ENCODE results near the gene ST6GALNAC5.

The ST6GALNAC5 gene

DNA sequence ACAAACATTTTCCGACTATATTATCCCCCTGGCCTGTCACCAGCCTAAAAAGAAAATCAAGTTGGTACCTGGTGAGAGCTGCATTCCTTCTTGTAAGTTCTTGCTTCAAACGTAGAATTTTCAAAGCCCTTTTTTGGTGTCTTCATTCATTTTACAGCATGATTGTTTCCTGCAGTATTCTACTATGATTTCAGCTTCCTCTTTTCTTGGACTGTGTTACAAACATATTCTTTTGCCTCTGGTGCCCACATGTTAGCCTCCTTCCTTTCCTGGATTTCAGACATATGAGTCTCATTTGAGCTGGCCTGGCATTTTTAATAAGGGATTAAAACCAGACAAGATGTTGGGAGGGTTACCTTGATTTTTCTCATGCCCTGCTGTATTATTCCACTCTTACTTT is 209.5 kb downstream of the ST6GALNAC5 start:
- no peaks in the 10 kb centered on the region for H3K27me3 ChIP-seq (replicated peaks; ENCODE audit: insufficient read depth, low read length)
- no peak overlapping the region for H3K9ac ChIP-seq (ENCODE audit: low read length)
- DNase-seq: no peak
- H4K20me1 ChIP-seq (ENCODE audit: insufficient read depth, low read length): no peaks in the 10 kb centered on the region
- TF ChIP-seq EZH2phosphoT487 (IDR thresholded peaks at IDR 0.05; ENCODE audit: low read length) (no peak), CTCF (IDR thresholded peaks at IDR 0.05; ENCODE audit: low read length) (no peak), EZH2 (optimal IDR thresholded peaks at IDR 0.05; ENCODE audit: low read depth, low read length) (no peak)
- no peak overlapping the region for H3K27ac ChIP-seq (ENCODE audit: low read length)
- H3K9me3 ChIP-seq (replicated peaks; ENCODE audit: insufficient read depth, low read length): no peaks in the 10 kb centered on the region
- H3K4me1 ChIP-seq (ENCODE audit: low read length): no peaks in the 10 kb centered on the region
- H3K4me3 ChIP-seq (ENCODE audit: low read length): no peak overlapping the region
- H3K9me2 ChIP-seq (replicated peaks; ENCODE audit: insufficient read depth, low read length): no peaks in the 10 kb centered on the region
- H2AFZ ChIP-seq (ENCODE audit: low read length): no peak overlapping the region
- H3F3A ChIP-seq (ENCODE audit: insufficient read depth, low read length): no peaks in the 10 kb centered on the region
- no peak overlapping the region for H3K4me2 ChIP-seq (ENCODE audit: low read depth, low read length)
- no peaks in the 10 kb centered on the region for H3K79me2 ChIP-seq (ENCODE audit: low read length)
- no peaks in the 10 kb centered on the region for H3K36me3 ChIP-seq (replicated peaks; ENCODE audit: insufficient read depth, low read length)

DNA sequence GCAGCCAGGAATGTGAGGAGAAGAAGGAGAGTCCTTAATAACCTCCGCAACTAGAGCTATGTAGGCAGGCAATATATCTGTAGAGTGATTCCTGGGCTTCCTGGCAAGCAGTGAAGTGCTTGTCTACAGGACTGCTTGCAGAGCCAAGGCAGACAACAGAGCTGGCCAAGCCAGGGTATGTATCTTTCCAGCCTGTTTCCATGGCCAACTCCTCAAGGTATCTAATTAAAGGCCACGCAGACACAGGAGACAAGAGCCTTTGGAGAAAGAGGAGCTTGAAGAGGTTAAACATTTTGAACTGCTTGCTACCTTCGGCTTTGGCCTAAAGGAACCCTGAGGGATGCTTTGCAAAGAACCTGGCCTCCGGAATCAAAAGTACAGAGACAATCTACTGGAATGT is 214.6 kb downstream of the ST6GALNAC5 start:
- no peaks in the 10 kb centered on the region for H3K9me3 ChIP-seq (replicated peaks; ENCODE audit: insufficient read depth, low read length)
- H3K9ac ChIP-seq (ENCODE audit: low read length): no peak overlapping the region
- no peaks in the 10 kb centered on the region for H3K27me3 ChIP-seq (replicated peaks; ENCODE audit: insufficient read depth, low read length)
- no peak overlapping the region for H3K4me2 ChIP-seq (ENCODE audit: low read depth, low read length)
- H3K9me2 ChIP-seq (replicated peaks; ENCODE audit: insufficient read depth, low read length): no peaks in the 10 kb centered on the region
- no peak overlapping the region for H3K27ac ChIP-seq (ENCODE audit: low read length)
- DNase-seq: no peak
- no peak overlapping the region for H2AFZ ChIP-seq (ENCODE audit: low read length)
- H3F3A ChIP-seq (ENCODE audit: insufficient read depth, low read length): no peaks in the 10 kb centered on the region
- no peaks in the 10 kb centered on the region for H3K79me2 ChIP-seq (ENCODE audit: low read length)
- H3K4me3 ChIP-seq (ENCODE audit: low read length): no peak overlapping the region
- no peaks in the 10 kb centered on the region for H3K36me3 ChIP-seq (replicated peaks; ENCODE audit: insufficient read depth, low read length)
- no peaks in the 10 kb centered on the region for H3K4me1 ChIP-seq (ENCODE audit: low read length)
- H4K20me1 ChIP-seq (ENCODE audit: insufficient read depth, low read length): no peaks in the 10 kb centered on the region
- TF ChIP-seq EZH2 (optimal IDR thresholded peaks at IDR 0.05; ENCODE audit: low read depth, low read length) (no peak), EZH2phosphoT487 (IDR thresholded peaks at IDR 0.05; ENCODE audit: low read length) (no peak), CTCF (IDR thresholded peaks at IDR 0.05; ENCODE audit: low read length) (no peak)

DNA sequence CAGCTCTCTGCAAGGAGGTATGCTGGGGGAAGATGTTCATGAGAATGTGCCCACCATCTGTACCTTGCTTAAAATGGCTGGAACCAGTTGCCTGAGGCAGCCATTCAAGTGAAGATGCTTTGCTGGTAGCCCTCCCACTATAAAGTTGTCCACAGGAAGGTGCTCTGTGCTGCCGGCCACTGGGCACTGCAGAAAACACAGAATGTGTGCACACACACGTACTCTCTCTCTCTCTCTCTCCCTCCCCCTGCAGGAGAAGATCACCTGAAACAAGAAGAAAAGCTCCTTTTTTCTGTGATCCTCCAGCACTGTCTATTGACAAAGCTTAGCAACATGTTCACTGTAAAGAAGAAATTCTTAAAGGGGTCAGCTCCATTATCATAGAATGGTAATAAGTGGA is 217.2 kb downstream of the ST6GALNAC5 start:
- Histone ChIP-seq H3K79me2 (ENCODE audit: low read length) (no peaks in the 10 kb centered on the region), H3K9me2 (replicated peaks; ENCODE audit: insufficient read depth, low read length) (no peaks in the 10 kb centered on the region), H3F3A (ENCODE audit: insufficient read depth, low read length) (no peaks in the 10 kb centered on the region), H3K9me3 (replicated peaks; ENCODE audit: insufficient read depth, low read length) (no peaks in the 10 kb centered on the region), H3K9ac (ENCODE audit: low read length) (no peak overlapping the region), H3K4me1 (ENCODE audit: low read length) (no peaks in the 10 kb centered on the region), H3K36me3 (replicated peaks; ENCODE audit: insufficient read depth, low read length) (no peaks in the 10 kb centered on the region), H3K27me3 (replicated peaks; ENCODE audit: insufficient read depth, low read length) (no peaks in the 10 kb centered on the region), H3K4me3 (ENCODE audit: low read length) (no peak overlapping the region), H3K27ac (ENCODE audit: low read length) (no peak overlapping the region), H4K20me1 (ENCODE audit: insufficient read depth, low read length) (no peaks in the 10 kb centered on the region), H2AFZ (ENCODE audit: low read length) (no peak overlapping the region), H3K4me2 (ENCODE audit: low read depth, low read length) (no peak overlapping the region)
- TF ChIP-seq EZH2phosphoT487 (IDR thresholded peaks at IDR 0.05; ENCODE audit: low read length) (no peak), CTCF (IDR thresholded peaks at IDR 0.05; ENCODE audit: low read length) (no peak), EZH2 (optimal IDR thresholded peaks at IDR 0.05; ENCODE audit: low read depth, low read length) (no peak)
- DNase-seq: no peak

Measured in MM.1S (cell line).